ENCODE data around the gene CDKN2C.

DNA sequence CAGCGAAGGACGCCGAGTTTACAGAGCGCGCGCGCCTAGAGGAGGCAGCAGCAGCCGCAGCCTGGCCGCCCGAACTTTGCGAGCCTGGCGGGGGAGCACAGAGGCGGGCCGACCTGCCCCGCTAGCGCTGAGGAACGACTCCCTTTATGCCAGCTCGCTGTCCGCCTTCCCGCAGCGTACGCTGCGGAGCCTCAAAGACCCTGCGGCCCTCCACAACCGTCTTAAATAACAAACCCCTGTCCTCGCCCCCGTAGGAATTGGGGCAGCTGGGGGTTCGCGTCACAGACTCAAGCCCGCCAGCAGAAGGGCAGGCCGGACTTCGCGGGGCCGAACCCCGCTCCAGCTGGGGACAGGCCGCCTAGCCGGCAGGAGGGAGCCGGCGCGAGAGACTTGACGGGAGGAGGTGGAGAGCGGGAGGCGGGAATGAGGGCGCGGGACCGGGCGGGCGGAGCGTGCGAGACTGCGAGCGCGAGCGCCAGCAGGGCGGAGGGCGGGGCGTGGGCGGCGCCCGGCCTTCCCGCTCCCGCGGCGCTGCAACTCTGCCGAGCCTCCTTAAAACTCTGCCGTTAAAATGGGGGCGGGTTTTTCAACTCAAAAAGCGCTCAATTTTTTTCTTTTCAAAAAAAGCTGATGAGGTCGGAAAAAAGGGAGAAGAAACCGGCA is 1.8 kb upstream of the CDKN2C start:
- peak in 2 of 4 donors; percentile 70 to 81 for TF ChIP-seq POLR2A (IDR thresholded peaks at IDR 0.05)
- TF ChIP-seq, protein P1, sequence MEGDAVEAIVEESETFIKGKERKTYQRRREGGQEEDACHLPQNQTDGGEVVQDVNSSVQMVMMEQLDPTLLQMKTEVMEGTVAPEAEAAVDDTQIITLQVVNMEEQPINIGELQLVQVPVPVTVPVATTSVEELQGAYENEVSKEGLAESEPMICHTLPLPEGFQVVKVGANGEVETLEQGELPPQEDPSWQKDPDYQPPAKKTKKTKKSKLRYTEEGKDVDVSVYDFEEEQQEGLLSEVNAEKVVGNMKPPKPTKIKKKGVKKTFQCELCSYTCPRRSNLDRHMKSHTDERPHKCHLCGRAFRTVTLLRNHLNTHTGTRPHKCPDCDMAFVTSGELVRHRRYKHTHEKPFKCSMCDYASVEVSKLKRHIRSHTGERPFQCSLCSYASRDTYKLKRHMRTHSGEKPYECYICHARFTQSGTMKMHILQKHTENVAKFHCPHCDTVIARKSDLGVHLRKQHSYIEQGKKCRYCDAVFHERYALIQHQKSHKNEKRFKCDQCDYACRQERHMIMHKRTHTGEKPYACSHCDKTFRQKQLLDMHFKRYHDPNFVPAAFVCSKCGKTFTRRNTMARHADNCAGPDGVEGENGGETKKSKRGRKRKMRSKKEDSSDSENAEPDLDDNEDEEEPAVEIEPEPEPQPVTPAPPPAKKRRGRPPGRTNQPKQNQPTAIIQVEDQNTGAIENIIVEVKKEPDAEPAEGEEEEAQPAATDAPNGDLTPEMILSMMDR (IDR thresholded peaks at IDR 0.05), result peak; percentile 23 to 58 (median 36)
